ENCODE results near the gene FOXN4.

FOXN4 gene

GRCh38 chr12:109258607-109259544 is 50.2 kb downstream of the FOXN4 start:
- H3K36me3 ChIP-seq (ENCODE audit: insufficient read depth, low read length), result no peaks in the 10 kb centered on the region
- no peak overlapping the region for H3K4me3 ChIP-seq (ENCODE audit: low read depth, low read length, poor library complexity, severe bottlenecking)
- no peak overlapping the region for H3K4me2 ChIP-seq (ENCODE audit: low read length)
- no peaks in the 10 kb centered on the region for H3K27me3 ChIP-seq (ENCODE audit: insufficient read depth, low read length)
- no peak overlapping the region for H2AFZ ChIP-seq (ENCODE audit: low read length)
- H4K20me1 ChIP-seq (ENCODE audit: insufficient read depth, low read length), result no peaks in the 10 kb centered on the region
- no peak for TF ChIP-seq CTCF (IDR thresholded peaks at IDR 0.05; ENCODE audit: low read length)
- TF ChIP-seq EZH2 (IDR thresholded peaks at IDR 0.05; ENCODE audit: borderline replicate concordance, low read length), result no peak
- H3K9ac ChIP-seq (ENCODE audit: low read length), result no peak overlapping the region
- H3K9me3 ChIP-seq (ENCODE audit: low read length), result no peaks in the 10 kb centered on the region
- H3K79me2 ChIP-seq (ENCODE audit: insufficient read depth, low read length), result no peaks in the 10 kb centered on the region
- no peaks in the 10 kb centered on the region for H3F3A ChIP-seq (ENCODE audit: insufficient read depth, low read length)
- no peaks in the 10 kb centered on the region for H3K4me1 ChIP-seq (ENCODE audit: insufficient read depth, low read length, severe bottlenecking)
- no peak overlapping the region for H3K27ac ChIP-seq (ENCODE audit: low read depth, low read length, poor library complexity, severe bottlenecking)
- no peaks in the 10 kb centered on the region for H3K9me2 ChIP-seq (ENCODE audit: low read depth, low read length)

DNA sequence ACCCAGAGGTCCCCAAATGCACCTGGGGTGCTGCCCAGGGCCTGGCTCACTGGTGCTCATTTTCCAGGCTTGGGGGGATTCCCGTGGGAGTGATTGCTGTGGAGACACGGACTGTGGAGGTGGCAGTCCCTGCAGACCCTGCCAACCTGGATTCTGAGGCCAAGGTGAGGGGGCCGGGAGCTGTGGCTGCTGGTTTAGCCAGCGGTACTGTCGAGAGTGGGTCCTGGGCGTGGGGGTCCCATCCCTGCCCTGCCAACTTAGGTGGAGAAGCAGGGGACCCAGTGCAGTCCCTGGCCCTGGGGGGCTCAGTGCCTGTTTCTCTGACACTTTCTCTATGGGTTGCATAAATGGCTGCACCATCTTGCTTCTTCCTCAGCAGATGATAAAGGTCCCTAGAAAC is 50.9 kb downstream of the FOXN4 start:
- Histone ChIP-seq H3K4me2 (ENCODE audit: low read length) (no peak overlapping the region), H3K79me2 (ENCODE audit: insufficient read depth, low read length) (no peaks in the 10 kb centered on the region), H3K27ac (ENCODE audit: low read depth, low read length, poor library complexity, severe bottlenecking) (no peak overlapping the region)

GRCh38 chr12:109256011-109256410 is 53.1 kb downstream of the FOXN4 start:
- Histone ChIP-seq H3K4me2 (ENCODE audit: low read length) (no peak overlapping the region), H4K20me1 (ENCODE audit: insufficient read depth, low read length) (no peaks in the 10 kb centered on the region), H3K36me3 (ENCODE audit: insufficient read depth, low read length) (no peaks in the 10 kb centered on the region), H3K27me3 (ENCODE audit: insufficient read depth, low read length) (no peaks in the 10 kb centered on the region), H3K4me1 (ENCODE audit: insufficient read depth, low read length, severe bottlenecking) (no peaks in the 10 kb centered on the region), H3K9ac (ENCODE audit: low read length) (no peak overlapping the region), H3K27ac (ENCODE audit: low read depth, low read length, poor library complexity, severe bottlenecking) (no peak overlapping the region), H2AFZ (ENCODE audit: low read length) (no peak overlapping the region), H3K79me2 (ENCODE audit: insufficient read depth, low read length) (no peaks in the 10 kb centered on the region), H3F3A (ENCODE audit: insufficient read depth, low read length) (no peaks in the 10 kb centered on the region), H3K4me3 (ENCODE audit: low read depth, low read length, poor library complexity, severe bottlenecking) (no peak overlapping the region), H3K9me3 (ENCODE audit: low read length) (no peaks in the 10 kb centered on the region), H3K9me2 (ENCODE audit: low read depth, low read length) (no peaks in the 10 kb centered on the region)
- TF ChIP-seq CTCF (IDR thresholded peaks at IDR 0.05; ENCODE audit: low read length) (no peak), EZH2 (IDR thresholded peaks at IDR 0.05; ENCODE audit: borderline replicate concordance, low read length) (no peak)

More for the DNA sequence above, 50.9 kb downstream of the FOXN4 start:
- Histone ChIP-seq H3K27me3 (ENCODE audit: insufficient read depth, low read length) (no peaks in the 10 kb centered on the region), H3K36me3 (ENCODE audit: insufficient read depth, low read length) (no peaks in the 10 kb centered on the region), H3F3A (ENCODE audit: insufficient read depth, low read length) (no peaks in the 10 kb centered on the region), H3K9me3 (ENCODE audit: low read length) (no peaks in the 10 kb centered on the region), H3K4me1 (ENCODE audit: insufficient read depth, low read length, severe bottlenecking) (no peaks in the 10 kb centered on the region), H4K20me1 (ENCODE audit: insufficient read depth, low read length) (no peaks in the 10 kb centered on the region), H3K4me3 (ENCODE audit: low read depth, low read length, poor library complexity, severe bottlenecking) (no peak overlapping the region), H3K9me2 (ENCODE audit: low read depth, low read length) (no peaks in the 10 kb centered on the region), H3K9ac (ENCODE audit: low read length) (no peak overlapping the region), H2AFZ (ENCODE audit: low read length) (no peak overlapping the region)
- TF ChIP-seq CTCF (IDR thresholded peaks at IDR 0.05; ENCODE audit: low read length) (no peak), EZH2 (IDR thresholded peaks at IDR 0.05; ENCODE audit: borderline replicate concordance, low read length) (no peak)

Data from OCI-LY1 (cell line).